WTC11 (cell line): ENCODE results near the gene MYO15A. TPM values are rescaled to one million over a fixed set of nuclear protein-coding genes. Genes with fewer than 3 reads are reported as not detected.

Experiments
- ATAC-seq: fragments of 200-7000 bp; cut with Tn5 transposase; 2 replicates; pipeline ENCODE4 v1.10.0; 2021; ENCODE audit warnings: mild to moderate bottlenecking, moderate library complexity
- CTCF ChIA-PET: fragments of 300-600 bp; sonication (Branson Sonifier 250); formaldehyde crosslinking; loops from one replicate; lab custom pipeline; 2021; ENCODE audit warnings: antibody characterized with exemption; lab: Charles Lee
- POLR2A ChIA-PET: fragments of 350-600 bp; sonication (Branson Sonifier 250); formaldehyde crosslinking; loops from one replicate; lab custom pipeline; 2021; ENCODE audit warnings: antibody characterized with exemption; lab: Charles Lee
- DNase-seq: peaks from one replicate; pipeline ENCODE4 v3.0.0; 2021; ENCODE audit warnings: low spot score
- H3K27ac Mint-ChIP-seq: 2 replicates; pipeline ENCODE4 v1.8.0; 2021; ENCODE audit warnings: mixed read lengths
- H3K27me3 Mint-ChIP-seq: 2 replicates; pipeline ENCODE4 v1.8.0; 2021; ENCODE audit warnings: low read depth, mild to moderate bottlenecking, moderate library complexity, mixed read lengths
- H3K36me3 Mint-ChIP-seq: 2 replicates; pipeline ENCODE4 v1.8.0; 2021; ENCODE audit warnings: mixed read lengths
- H3K4me1 Mint-ChIP-seq: 2 replicates; pipeline ENCODE4 v1.8.0; 2022; ENCODE audit warnings: mixed read lengths
- H3K4me3 Mint-ChIP-seq: 2 replicates; pipeline ENCODE4 v1.8.0; 2021; ENCODE audit warnings: mild to moderate bottlenecking, moderate library complexity, mixed read lengths
- H3K9me3 Mint-ChIP-seq: 2 replicates; pipeline ENCODE4 v1.8.0; 2021; ENCODE audit warnings: mixed read lengths
- ARID4B ChIP-seq: sonication (generic); formaldehyde crosslinking; IDR thresholded peaks from 2 replicates; pipeline ENCODE4 v1.8.0; 2023; ENCODE audit warnings: missing genetic modification reagents, mild to moderate bottlenecking, borderline replicate concordance
- ATF6 ChIP-seq: sonication (generic); formaldehyde crosslinking; IDR thresholded peaks from 2 replicates; pipeline ENCODE4 v1.8.1; 2023; ENCODE audit warnings: mild to moderate bottlenecking, missing genetic modification reagents
- CREM ChIP-seq: sonication (generic); formaldehyde crosslinking; IDR thresholded peaks from 2 replicates; pipeline ENCODE4 v1.8.1; 2022; ENCODE audit warnings: mild to moderate bottlenecking, missing genetic modification reagents, moderate library complexity
- EMX1 ChIP-seq: fragments of 250-450 bp; sonication (Bioruptor Pico); IDR thresholded peaks from 2 replicates; pipeline ENCODE4 v1.8.0; 2021; ENCODE audit warnings: mild to moderate bottlenecking
- ESRRA ChIP-seq: sonication (generic); formaldehyde crosslinking; IDR thresholded peaks from 2 replicates; pipeline ENCODE4 v1.8.1; 2022; ENCODE audit warnings: mild to moderate bottlenecking, missing genetic modification reagents, borderline replicate concordance
- FOXJ3 ChIP-seq: sonication (generic); formaldehyde crosslinking; IDR thresholded peaks from 2 replicates; pipeline ENCODE4 v1.9.0; 2021; ENCODE audit warnings: missing genetic modification reagents, mild to moderate bottlenecking, borderline replicate concordance
- MXD4 ChIP-seq: fragments of 250-450 bp; sonication (Bioruptor Pico); IDR thresholded peaks from 2 replicates; pipeline ENCODE4 v1.8.0; 2021; ENCODE audit warnings: mild to moderate bottlenecking, moderate library complexity, borderline replicate concordance
- NFE2L1 ChIP-seq: sonication (generic); formaldehyde crosslinking; IDR thresholded peaks from 2 replicates; pipeline ENCODE4 v1.8.1; 2023; ENCODE audit warnings: missing genetic modification reagents
- PRRX2 ChIP-seq: fragments of 250-450 bp; sonication (Bioruptor Pico); IDR thresholded peaks from 2 replicates; pipeline ENCODE4 v1.8.0; 2021; ENCODE audit warnings: mild to moderate bottlenecking
- RELA ChIP-seq: sonication (generic); formaldehyde crosslinking; IDR thresholded peaks from 2 replicates; pipeline ENCODE4 v1.8.1; 2022; ENCODE audit warnings: missing genetic modification reagents, mild to moderate bottlenecking, borderline replicate concordance
- SP1 ChIP-seq: sonication (generic); formaldehyde crosslinking; conservative IDR thresholded peaks from 2 replicates; pipeline ENCODE4 v1.8.1; 2022; ENCODE audit warnings: missing genetic modification reagents
- STAT6 ChIP-seq: sonication (generic); formaldehyde crosslinking; conservative IDR thresholded peaks from 2 replicates; pipeline ENCODE4 v1.8.1; 2023; ENCODE audit warnings: mild to moderate bottlenecking, low read depth, missing genetic modification reagents, moderate library complexity
- TP53 ChIP-seq: sonication (generic); formaldehyde crosslinking; IDR thresholded peaks from 2 replicates; pipeline ENCODE4 v1.8.1; 2023; ENCODE audit warnings: mild to moderate bottlenecking, missing genetic modification reagents
- ZBTB21 ChIP-seq: sonication (generic); formaldehyde crosslinking; IDR thresholded peaks from 2 replicates; pipeline ENCODE4 v1.8.1; 2023; ENCODE audit warnings: mild to moderate bottlenecking, missing genetic modification reagents, borderline replicate concordance
- ZBTB43 ChIP-seq: sonication (generic); formaldehyde crosslinking; IDR thresholded peaks from 2 replicates; pipeline ENCODE4 v1.8.1; 2023; ENCODE audit warnings: mild to moderate bottlenecking, missing genetic modification reagents
- ZNF121 ChIP-seq: sonication (generic); formaldehyde crosslinking; IDR thresholded peaks from 2 replicates; pipeline ENCODE4 v1.8.0; 2023; ENCODE audit warnings: missing genetic modification reagents
- ZNF219 ChIP-seq: sonication (generic); formaldehyde crosslinking; IDR thresholded peaks from 2 replicates; pipeline ENCODE4 v1.8.0; 2023; ENCODE audit warnings: missing genetic modification reagents, mild to moderate bottlenecking, borderline replicate concordance
- ZNF232 ChIP-seq: sonication (generic); formaldehyde crosslinking; IDR thresholded peaks from 2 replicates; pipeline ENCODE4 v1.8.0; 2022; ENCODE audit warnings: mild to moderate bottlenecking, missing genetic modification reagents
- ZNF281 ChIP-seq: sonication (generic); formaldehyde crosslinking; IDR thresholded peaks from 2 replicates; pipeline ENCODE4 v1.8.0; 2023; ENCODE audit warnings: mild to moderate bottlenecking, missing genetic modification reagents
- ZNF671 ChIP-seq: fragments of 250-450 bp; sonication (Bioruptor Pico); IDR thresholded peaks from 2 replicates; pipeline ENCODE4 v1.8.0; 2021; ENCODE audit warnings: mild to moderate bottlenecking
- total RNA-seq: library from RNA; stranded (reverse); gene quantifications from 3 replicates; pipeline ENCODE4 v1.2.3, GENCODE V29; 2021
- TF ChIP-seq, protein P1 (sequence below): sonication (generic); formaldehyde crosslinking; IDR thresholded peaks from 2 replicates; pipeline ENCODE4 v1.8.0; 2023; ENCODE audit warnings: missing genetic modification reagents

MYO15A gene
- total RNA-seq, 1 experiment from 2014 or later, result 2.6 TPM

- TF ChIP-seq ARID4B (CRISPR knock-in tag) (no peak), ATF6 (no peak), ZNF671 (CRISPR knock-in tag) (no peak), SP1 (CRISPR knock-in tag) (no peak), ZNF281 (CRISPR knock-in tag) (no peak), ZNF121 (CRISPR knock-in tag) (no peak), MXD4 (CRISPR knock-in tag) (no peak)
Measured at GRCh38 chr17:18146980-18147379, 38.4 kb downstream of the MYO15A start (continued).

DNA sequence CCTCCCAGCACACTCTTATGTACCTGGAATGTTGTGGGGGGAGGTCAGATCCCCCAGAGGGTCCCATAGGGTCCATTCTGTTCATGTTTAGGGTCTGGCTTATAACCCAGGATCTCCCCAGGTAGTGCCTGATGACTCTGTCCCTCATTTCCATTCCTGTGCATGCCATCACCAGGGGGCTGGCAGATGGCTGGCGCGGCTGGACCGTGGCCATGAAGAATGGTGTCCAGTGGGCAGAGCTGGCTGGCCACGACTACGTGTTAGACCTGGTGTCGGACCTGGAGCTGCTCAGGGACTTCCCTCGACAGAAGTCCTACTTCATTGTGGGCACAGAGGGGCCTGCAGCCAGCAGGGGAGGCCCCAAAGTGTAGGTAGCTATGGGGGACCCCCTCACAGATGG, 40.0 kb downstream of the MYO15A start:
- no peak overlapping the region for H3K27ac Mint-ChIP-seq
- no peak for DNase-seq
- ChIA-PET POLR2A (no interaction called here), CTCF (interaction anchor here (0.5 to 0.9 kb wide), 2 partner anchors 9 to 194 kb away, joined by 3 to 5 read pairs; no protein-coding TSS in a partner anchor)
- no peaks in the 10 kb centered on the region for H3K9me3 Mint-ChIP-seq
- H3K36me3 Mint-ChIP-seq, result no peaks in the 10 kb centered on the region
- ATAC-seq, result no peak
- no peaks in the 10 kb centered on the region; the same call in 1 of the 2 replicates for H3K27me3 Mint-ChIP-seq
- no peak overlapping the region for H3K4me3 Mint-ChIP-seq
- H3K4me1 Mint-ChIP-seq, result peaks cover 7% of the 10 kb centered on the region
- TF ChIP-seq CREM (CRISPR knock-in tag), result no peak
- no peak for TF ChIP-seq ZBTB21
- no peak for TF ChIP-seq NFE2L1 (CRISPR knock-in tag)
- no peak for TF ChIP-seq PRRX2 (CRISPR knock-in tag)
- TF ChIP-seq ZNF232 (CRISPR knock-in tag), result no peak
- TF ChIP-seq STAT6 (CRISPR knock-in tag), result no peak
- no peak for TF ChIP-seq TP53 (CRISPR knock-in tag)
- no peak for TF ChIP-seq ZNF219 (CRISPR knock-in tag)
- TF ChIP-seq ZBTB43, result no peak
- TF ChIP-seq RELA (CRISPR knock-in tag), result no peak
- TF ChIP-seq, protein P1, sequence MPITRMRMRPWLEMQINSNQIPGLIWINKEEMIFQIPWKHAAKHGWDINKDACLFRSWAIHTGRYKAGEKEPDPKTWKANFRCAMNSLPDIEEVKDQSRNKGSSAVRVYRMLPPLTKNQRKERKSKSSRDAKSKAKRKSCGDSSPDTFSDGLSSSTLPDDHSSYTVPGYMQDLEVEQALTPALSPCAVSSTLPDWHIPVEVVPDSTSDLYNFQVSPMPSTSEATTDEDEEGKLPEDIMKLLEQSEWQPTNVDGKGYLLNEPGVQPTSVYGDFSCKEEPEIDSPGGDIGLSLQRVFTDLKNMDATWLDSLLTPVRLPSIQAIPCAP (CRISPR knock-in tag), result no peak
- TF ChIP-seq ESRRA (CRISPR knock-in tag), result no peak
- no peak for TF ChIP-seq FOXJ3 (CRISPR knock-in tag)
- no peak for TF ChIP-seq EMX1 (CRISPR knock-in tag)
- TF ChIP-seq ATF6, result no peak
